K562 (cell line): ENCODE data around the gene HOXC5. TPM values are rescaled to one million over a fixed set of nuclear protein-coding genes. Genes with fewer than 3 reads are reported as not detected.

Source experiments
- BCL6 ChIP-seq: fragments of 250-450 bp; sonication (Bioruptor Pico); IDR thresholded peaks from 2 replicates; pipeline ENCODE4 v1.4.0; 2020
- CBFA2T3 ChIP-seq: fragments of 450-650 bp; IDR thresholded peaks from 2 replicates; pipeline ENCODE4 v1.6.1; 2017
- FOXK1 ChIP-seq: sonication (generic); formaldehyde crosslinking; IDR thresholded peaks from 2 replicates; pipeline ENCODE4 v1.8.0; 2022; ENCODE audit warnings: missing genetic modification reagents, mild to moderate bottlenecking, borderline replicate concordance
- L3MBTL2 ChIP-seq: fragments of 450-650 bp; IDR thresholded peaks from 2 replicates; pipeline ENCODE4 v1.6.1; 2016; ENCODE audit warnings: mild to moderate bottlenecking, moderate library complexity
- LEF1 ChIP-seq: fragments of 450-650 bp; IDR thresholded peaks from 2 replicates; pipeline ENCODE4 v1.6.1; 2016; ENCODE audit warnings: mild to moderate bottlenecking
- PRPF4 ChIP-seq: fragments of 200-400 bp; formaldehyde crosslinking; IDR thresholded peaks from one replicate; pipeline ENCODE4 v1.6.1; 2017; ENCODE audit warnings: low read length, low read depth, mild to moderate bottlenecking; ENCODE audit not compliant: insufficient read depth, poor library complexity, severe bottlenecking
- RAD51 ChIP-seq: fragments of 450-650 bp; IDR thresholded peaks from 2 replicates; pipeline ENCODE4 v1.7.1; 2016; ENCODE audit warnings: low read depth, mild to moderate bottlenecking, borderline replicate concordance
- SIRT6 ChIP-seq: IDR thresholded peaks from one replicate; pipeline ENCODE4 v1.6.1; 2012; ENCODE audit warnings: low read depth, mild to moderate bottlenecking, control low read depth, inconsistent platforms, low read length, moderate library complexity
- THRAP3 ChIP-seq: fragments of 450-650 bp; IDR thresholded peaks from 2 replicates; pipeline ENCODE4 v1.6.1; 2016; ENCODE audit warnings: mild to moderate bottlenecking, inconsistent platforms, borderline replicate concordance
- TRIM24 ChIP-seq, 2 experiments: fragments of 450-650 bp; IDR thresholded peaks; 2 replicates each; pipeline ENCODE4 v1.6.1; 2016
- ZC3H11A ChIP-seq: IDR thresholded peaks from 2 replicates; pipeline ENCODE4 v1.6.1; 2012; ENCODE audit warnings: low read depth, low read length, improper control_type of control experiment
- ZNF121 ChIP-seq: sonication (generic); formaldehyde crosslinking; conservative IDR thresholded peaks from 2 replicates; pipeline ENCODE4 v1.8.0; 2022; ENCODE audit warnings: missing genetic modification reagents
- polyA plus RNA-seq, 8 experiments: library from polyadenylated mRNA; depleted of rRNA in 4 of 8; stranded (reverse) in 5 of 8; unstranded in 3 of 8; fragments of >200 nt; fragmentation: Nextera tagmentation in 2 of 8; fragmentation: Illumina TruSeq in 1 of 8; extraction: Ambion mirVana in 2 of 8; extraction: Trizol in 1 of 8; gene quantifications; 2 replicates each; pipeline versions ENCODE4 v1.2.1 to v1.2.3, GENCODE V29; 2011 to 2014; ENCODE audit warnings: inconsistent platforms in 1 of 8, missing spikeins in 1 of 8
- total RNA-seq, 7 experiments: library from RNA; depleted of rRNA in 6 of 7; stranded (reverse); fragments of >200 nt in 6 of 7; fragmentation: Illumina TruSeq in 2 of 7; extraction: Trizol in 2 of 7; gene quantifications; 2 replicates each; pipeline versions ENCODE4 v1.2.1 to v1.2.3, GENCODE V29; 2011 to 2021; ENCODE audit warnings: low replicate concordance in 1 of 7
- TF ChIP-seq, protein P1 (sequence below): fragments of 450-650 bp; formaldehyde crosslinking; IDR thresholded peaks from 2 replicates; pipeline ENCODE4 v1.4.0; 2020; ENCODE audit warnings: mild to moderate bottlenecking, moderate library complexity
- TF ChIP-seq, protein P2 (sequence below): fragments of 250-450 bp; sonication (Bioruptor Pico); IDR thresholded peaks from 2 replicates; pipeline ENCODE4 v1.8.0; 2022; ENCODE audit warnings: inconsistent platforms, mild to moderate bottlenecking, moderate library complexity, borderline replicate concordance
- TF ChIP-seq, protein P3 (sequence below), 2 experiments: fragments of 450-650 bp in 1 of 2; sonication (generic) in 1 of 2; formaldehyde crosslinking in 1 of 2; IDR thresholded peaks in 1 of 2; conservative IDR thresholded peaks in 1 of 2; 2 replicates each; pipeline versions ENCODE4 v1.6.1 to v1.8.1; 2016 to 2023; ENCODE audit warnings: mild to moderate bottlenecking in 2 of 2, moderate library complexity in 2 of 2, inconsistent platforms in 1 of 2, missing genetic modification reagents in 1 of 2

HOXC5 gene
- total and polyA plus RNA-seq, 9 of the 15 experiments (the other 6 are each of a cell fraction or from before 2014, with no cell fraction given) = 0.10 to 0.44 (median 0.18) TPM; not detected in 4

DNA sequence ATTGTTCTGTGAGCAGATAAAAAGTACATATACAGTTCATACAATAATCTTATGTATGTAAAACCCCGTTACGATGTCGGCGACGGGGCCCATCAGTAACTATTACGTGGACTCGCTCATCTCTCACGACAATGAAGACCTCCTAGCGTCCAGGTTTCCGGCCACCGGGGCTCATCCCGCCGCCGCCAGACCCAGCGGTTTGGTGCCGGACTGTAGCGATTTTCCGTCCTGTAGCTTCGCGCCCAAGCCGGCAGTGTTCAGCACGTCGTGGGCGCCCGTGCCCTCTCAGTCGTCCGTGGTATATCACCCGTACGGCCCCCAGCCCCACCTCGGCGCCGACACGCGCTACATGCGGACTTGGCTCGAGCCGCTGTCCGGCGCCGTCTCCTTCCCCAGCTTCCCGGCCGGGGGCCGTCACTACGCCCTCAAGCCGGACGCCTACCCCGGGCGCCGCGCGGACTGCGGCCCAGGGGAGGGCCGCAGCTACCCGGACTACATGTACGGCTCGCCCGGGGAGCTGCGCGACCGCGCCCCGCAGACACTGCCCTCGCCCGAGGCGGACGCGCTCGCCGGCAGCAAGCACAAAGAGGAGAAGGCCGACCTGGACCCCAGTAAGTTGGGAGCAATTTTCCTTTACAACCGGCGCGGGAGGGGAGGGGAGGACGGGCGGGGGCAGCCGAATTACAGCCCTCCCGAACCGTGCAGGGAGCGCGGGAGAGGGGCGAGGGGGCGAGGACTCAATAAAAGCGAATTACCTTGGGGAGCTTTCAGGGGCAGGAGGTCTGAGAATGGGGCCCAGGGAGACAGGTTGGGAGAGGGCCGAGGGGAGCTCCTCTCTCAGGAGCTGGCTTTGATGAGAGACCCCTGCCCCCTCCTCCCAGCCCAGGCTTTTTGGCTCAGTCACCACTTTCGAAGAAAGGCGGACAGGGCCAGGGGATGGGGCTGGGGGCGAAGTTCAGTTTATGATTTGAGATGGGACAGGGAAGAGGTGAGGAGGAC lies 32.4 kb upstream of the HOXC5 start, which contains the start of gene HOXC9 (continued):
- TF ChIP-seq ZC3H11A (no peak), CBFA2T3 (no peak), L3MBTL2 (peak; percentile 87), THRAP3 (no peak), TRIM24 (IDR thresholded peaks at IDR 0.05) (no peak), FOXK1 (CRISPR knock-in tag) (no peak), SIRT6 (no peak), LEF1 (no peak), PRPF4 (no peak), ZNF121 (CRISPR knock-in tag) (no peak), RAD51 (no peak), BCL6 (CRISPR knock-in tag) (no peak)
- TF ChIP-seq, protein P1, sequence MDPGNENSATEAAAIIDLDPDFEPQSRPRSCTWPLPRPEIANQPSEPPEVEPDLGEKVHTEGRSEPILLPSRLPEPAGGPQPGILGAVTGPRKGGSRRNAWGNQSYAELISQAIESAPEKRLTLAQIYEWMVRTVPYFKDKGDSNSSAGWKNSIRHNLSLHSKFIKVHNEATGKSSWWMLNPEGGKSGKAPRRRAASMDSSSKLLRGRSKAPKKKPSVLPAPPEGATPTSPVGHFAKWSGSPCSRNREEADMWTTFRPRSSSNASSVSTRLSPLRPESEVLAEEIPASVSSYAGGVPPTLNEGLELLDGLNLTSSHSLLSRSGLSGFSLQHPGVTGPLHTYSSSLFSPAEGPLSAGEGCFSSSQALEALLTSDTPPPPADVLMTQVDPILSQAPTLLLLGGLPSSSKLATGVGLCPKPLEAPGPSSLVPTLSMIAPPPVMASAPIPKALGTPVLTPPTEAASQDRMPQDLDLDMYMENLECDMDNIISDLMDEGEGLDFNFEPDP = no peak
- TF ChIP-seq, protein P2, sequence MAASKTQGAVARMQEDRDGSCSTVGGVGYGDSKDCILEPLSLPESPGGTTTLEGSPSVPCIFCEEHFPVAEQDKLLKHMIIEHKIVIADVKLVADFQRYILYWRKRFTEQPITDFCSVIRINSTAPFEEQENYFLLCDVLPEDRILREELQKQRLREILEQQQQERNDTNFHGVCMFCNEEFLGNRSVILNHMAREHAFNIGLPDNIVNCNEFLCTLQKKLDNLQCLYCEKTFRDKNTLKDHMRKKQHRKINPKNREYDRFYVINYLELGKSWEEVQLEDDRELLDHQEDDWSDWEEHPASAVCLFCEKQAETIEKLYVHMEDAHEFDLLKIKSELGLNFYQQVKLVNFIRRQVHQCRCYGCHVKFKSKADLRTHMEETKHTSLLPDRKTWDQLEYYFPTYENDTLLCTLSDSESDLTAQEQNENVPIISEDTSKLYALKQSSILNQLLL (CRISPR knock-in tag) = no peak
- TF ChIP-seq, protein P3, sequence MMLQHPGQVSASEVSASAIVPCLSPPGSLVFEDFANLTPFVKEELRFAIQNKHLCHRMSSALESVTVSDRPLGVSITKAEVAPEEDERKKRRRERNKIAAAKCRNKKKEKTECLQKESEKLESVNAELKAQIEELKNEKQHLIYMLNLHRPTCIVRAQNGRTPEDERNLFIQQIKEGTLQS (IDR thresholded peaks at IDR 0.05) = no peak
- TF ChIP-seq, protein P3 (CRISPR knock-in tag; conservative IDR thresholded peaks at IDR 0.05) = peak; percentile 26; the same call in 1 of the 2 replicates
